GM12878 (cell line): ENCODE results near the gene SPRY2. TPM values are rescaled to one million over a fixed set of nuclear protein-coding genes. Genes with fewer than 3 reads are reported as not detected.

Experiments
- CBFB ChIP-seq: IDR thresholded peaks from 2 replicates; pipeline ENCODE4 v1.6.1; 2016; ENCODE audit warnings: antibody characterized with exemption, low read depth
- CHD1 ChIP-seq: IDR thresholded peaks from 2 replicates; pipeline ENCODE4 v1.6.1; 2012; ENCODE audit warnings: low read depth, low read length, improper control_type of control experiment
- CHD2 ChIP-seq: IDR thresholded peaks from 2 replicates; pipeline ENCODE4 v1.6.1; 2011; ENCODE audit warnings: low read depth, low read length, improper control_type of control experiment, borderline replicate concordance
- CREM ChIP-seq: IDR thresholded peaks from 2 replicates; pipeline ENCODE4 v1.6.1; 2014; ENCODE audit warnings: antibody characterized with exemption, low read depth
- EED ChIP-seq: sonication (generic); IDR thresholded peaks from 2 replicates; pipeline ENCODE4 v1.6.1; 2016; ENCODE audit warnings: antibody characterized with exemption, low read depth
- EGR1 ChIP-seq, 2 experiments: IDR thresholded peaks; 1 replicate in 1 of 2; 2 replicates in 1 of 2; pipeline ENCODE4 v1.6.1; 2011 to 2012; ENCODE audit warnings: low read depth in 2 of 2, low read length in 2 of 2, borderline replicate concordance in 1 of 2, mild to moderate bottlenecking in 1 of 2, moderate library complexity in 1 of 2
- EZH2 ChIP-seq: IDR thresholded peaks from 2 replicates; pipeline ENCODE4 v1.6.1; 2012; ENCODE audit warnings: low read depth, mild to moderate bottlenecking, control low read depth, inconsistent platforms, low read length, borderline replicate concordance; ENCODE audit not compliant: control insufficient read depth
- FOXM1 ChIP-seq: IDR thresholded peaks from 2 replicates; pipeline ENCODE4 v1.6.1; 2012; ENCODE audit warnings: low read depth, mild to moderate bottlenecking, inconsistent platforms, low read length, moderate library complexity
- HCFC1 ChIP-seq: fragments of 150-350 bp; IDR thresholded peaks from 2 replicates; pipeline ENCODE4 v1.6.1; 2014; ENCODE audit warnings: low read length
- IKZF1 ChIP-seq: fragments of 450-650 bp; conservative IDR thresholded peaks from 2 replicates; pipeline ENCODE4 v1.6.1; 2017; ENCODE audit warnings: antibody characterized with exemption, mild to moderate bottlenecking
- MAX ChIP-seq: IDR thresholded peaks from 2 replicates; pipeline ENCODE4 v1.6.1; 2012; ENCODE audit warnings: low read depth, low read length, improper control_type of control experiment
- MEF2B ChIP-seq: fragments of 450-650 bp; IDR thresholded peaks from 2 replicates; pipeline ENCODE4 v1.6.1; 2018; ENCODE audit warnings: mild to moderate bottlenecking, moderate library complexity; ENCODE audit not compliant: partially characterized antibody, poor library complexity, severe bottlenecking
- MYC ChIP-seq: IDR thresholded peaks from 2 replicates; pipeline ENCODE4 v1.6.1; 2011; ENCODE audit warnings: mild to moderate bottlenecking, low read length, moderate library complexity, inconsistent platforms; ENCODE audit not compliant: insufficient read depth, insufficient replicate concordance, insufficient read length, severe bottlenecking
- NBN ChIP-seq: fragments of 450-650 bp; IDR thresholded peaks from 2 replicates; pipeline ENCODE4 v1.6.1; 2016
- NKRF ChIP-seq: fragments of 450-650 bp; conservative IDR thresholded peaks from 2 replicates; pipeline ENCODE4 v1.6.1; 2017; ENCODE audit warnings: mild to moderate bottlenecking, moderate library complexity
- PBX3 ChIP-seq: IDR thresholded peaks from 2 replicates; pipeline ENCODE4 v1.6.1; 2011; ENCODE audit warnings: mild to moderate bottlenecking, low read depth, low read length, moderate library complexity; ENCODE audit not compliant: insufficient replicate concordance
- POLR2AphosphoS5 ChIP-seq: IDR thresholded peaks from 2 replicates; pipeline ENCODE4 v1.6.1; 2011; ENCODE audit warnings: mild to moderate bottlenecking, low read length, inconsistent platforms
- RELA ChIP-seq: fragments of 450-650 bp; IDR thresholded peaks from 2 replicates; pipeline ENCODE4 v1.8.0; 2014; ENCODE audit warnings: borderline replicate concordance; ENCODE audit not compliant: partially characterized antibody
- RELB ChIP-seq: fragments of 450-650 bp; IDR thresholded peaks from 2 replicates; pipeline ENCODE4 v1.6.1; 2017; ENCODE audit warnings: low read depth, mild to moderate bottlenecking, moderate library complexity
- SIN3A ChIP-seq: IDR thresholded peaks from 2 replicates; pipeline ENCODE4 v1.6.1; 2012; ENCODE audit warnings: low read depth, low read length, improper control_type of control experiment
- SMARCA5 ChIP-seq: fragments of 450-650 bp; IDR thresholded peaks from 2 replicates; pipeline ENCODE4 v1.6.1; 2017; ENCODE audit warnings: mild to moderate bottlenecking
- SMC3 ChIP-seq: IDR thresholded peaks from 2 replicates; pipeline ENCODE4 v1.6.1; 2011; ENCODE audit warnings: low read length, improper control_type of control experiment, borderline replicate concordance
- SP1 ChIP-seq: IDR thresholded peaks from one replicate; pipeline ENCODE4 v1.6.1; 2011; ENCODE audit warnings: low read depth, low read length
- STAT3 ChIP-seq: IDR thresholded peaks from 2 replicates; pipeline ENCODE4 v1.6.1; 2011; ENCODE audit warnings: low read depth, low read length, improper control_type of control experiment
- ZNF217 ChIP-seq: fragments of 450-650 bp; IDR thresholded peaks from 2 replicates; pipeline ENCODE4 v1.6.1; 2017; ENCODE audit warnings: antibody characterized with exemption, mild to moderate bottlenecking
- ZNF24 ChIP-seq: fragments of 450-650 bp; IDR thresholded peaks from 2 replicates; pipeline ENCODE4 v1.6.1; 2017; ENCODE audit warnings: antibody characterized with exemption, mild to moderate bottlenecking
- ZNF622 ChIP-seq: fragments of 450-650 bp; IDR thresholded peaks from 2 replicates; pipeline ENCODE4 v1.6.1; 2017; ENCODE audit warnings: mild to moderate bottlenecking, inconsistent platforms
- polyA plus RNA-seq, 11 experiments: library from polyadenylated mRNA; depleted of rRNA in 4 of 11; unstranded in 6 of 11; stranded (reverse) in 5 of 11; fragments of >200 nt; fragmentation: Nextera tagmentation in 4 of 11; fragmentation: Illumina TruSeq in 1 of 11; extraction: Ambion mirVana in 4 of 11; extraction: Trizol in 1 of 11; gene quantifications; 1 replicate in 1 of 11; 2 replicates in 10 of 11; pipeline versions ENCODE4 v1.2.1 to v1.2.3, GENCODE V29; 2011 to 2016; ENCODE audit warnings: inconsistent platforms in 2 of 11, missing spikeins in 2 of 11, low read depth in 1 of 11
- total RNA-seq, 4 experiments: library from RNA; depleted of rRNA in 3 of 4; stranded (reverse); fragments of >200 nt in 3 of 4; fragmentation: Illumina TruSeq in 1 of 4; extraction: Trizol in 1 of 4; gene quantifications; 2 replicates each; pipeline versions ENCODE4 v1.2.1 to v1.2.3, GENCODE V29; 2013 to 2021

Gene SPRY2
- total and polyA plus RNA-seq, 10 of the 15 experiments (the other 5 are each of a cell fraction or from before 2014, with no cell fraction given), result 1.8 to 82.1 (median 9.2) TPM

- TF ChIP-seq EED (peak; percentile 68), CHD2 (no peak), SP1 (no peak), ZNF24 (no peak), HCFC1 (no peak), STAT3 (no peak), RELB (0 out of 2 replicates have a peak, but pooled peaks have one; percentile 23), NBN (peak; percentile 76; the same call in 1 of the 2 replicates), PBX3 (no peak), SMC3 (peak; percentile 78), IKZF1 (peak; percentile 92), NKRF (peak; percentile 65), SIN3A (peak; percentile 65; the same call in 1 of the 2 replicates), ZNF217 (no peak), CBFB (0 out of 2 replicates have a peak, but pooled peaks have one; percentile 51), MEF2B (no peak), SMARCA5 (peak; percentile 93), RELA (no peak), EGR1 (IDR thresholded peaks at IDR 0.05; ENCODE audit: borderline replicate concordance in 1 of 2, low read depth in 2 of 2, low read length in 2 of 2) (no peak), ZNF622 (no peak), CREM (peak; percentile 26; the same call in 1 of the 2 replicates), MYC (no peak), POLR2AphosphoS5 (no peak), MAX (peak; percentile 35), CHD1 (no peak), FOXM1 (peak; percentile 47; the same call in 1 of the 2 replicates), EZH2 (no peak)
These were observed 1.8 kb upstream of the SPRY2 start (continued) for GRCh38 chr13:80342471-80343371.
